HG03060 (cell line): ENCODE measurements around the gene GMDS.

Source experiments
- ATAC-seq: cut with Tn5 transposase; IDR thresholded peaks from one replicate; pipeline ENCODE4 v1.9.1; 2021; ENCODE audit warnings: low read depth, moderate number of reproducible peaks; ENCODE audit not compliant: unreplicated experiment

GMDS gene

GRCh38 chr6:1738558-1739081 lies 506.8 kb downstream of the GMDS start:
- no peak for ATAC-seq

- ATAC-seq, result no peak
Measured at GRCh38 chr6:1737463-1738311, 507.7 kb downstream of the GMDS start.

- no peak for ATAC-seq
Measured at GRCh38 chr6:1736346-1737105, 508.9 kb downstream of the GMDS start.

GRCh38 chr6:1735239-1735803 lies 510.1 kb downstream of the GMDS start:
- no peak for ATAC-seq

GRCh38 chr6:1730882-1731281 lies 514.5 kb downstream of the GMDS start:
- no peak for ATAC-seq

- no peak for ATAC-seq
Measured at GRCh38 chr6:1729750-1730140, 515.7 kb downstream of the GMDS start.

GRCh38 chr6:1729133-1729749 lies 516.2 kb downstream of the GMDS start:
- ATAC-seq, result no peak

GRCh38 chr6:1726341-1726768 lies 519.0 kb downstream of the GMDS start:
- ATAC-seq, result no peak

GRCh38 chr6:1724616-1725015 lies 520.8 kb downstream of the GMDS start:
- no peak for ATAC-seq

GRCh38 chr6:1724124-1724523 lies 521.3 kb downstream of the GMDS start:
- no peak for ATAC-seq

- ATAC-seq, result no peak
Measured at GRCh38 chr6:1722801-1723200, 522.6 kb downstream of the GMDS start.

- ATAC-seq, result no peak
Measured at GRCh38 chr6:1720620-1721322, 524.6 kb downstream of the GMDS start.

- no peak for ATAC-seq
Measured at GRCh38 chr6:1719922-1720321, 525.5 kb downstream of the GMDS start.

GRCh38 chr6:1716868-1717267 lies 528.5 kb downstream of the GMDS start:
- no peak for ATAC-seq

GRCh38 chr6:1716396-1716795 lies 529.0 kb downstream of the GMDS start:
- no peak for ATAC-seq

GRCh38 chr6:1715336-1715735 lies 530.1 kb downstream of the GMDS start:
- ATAC-seq, result no peak

- ATAC-seq, result no peak
Measured at GRCh38 chr6:1714654-1715053, 530.8 kb downstream of the GMDS start.

- no peak for ATAC-seq
Measured at GRCh38 chr6:1713016-1713600, 532.3 kb downstream of the GMDS start.

- ATAC-seq, result no peak
Measured at GRCh38 chr6:1712451-1712850, 533.0 kb downstream of the GMDS start.

GRCh38 chr6:1711136-1711535 lies 534.3 kb downstream of the GMDS start:
- no peak for ATAC-seq
